ENCODE results near the gene SOS1. TPM values are rescaled to one million over a fixed set of nuclear protein-coding genes. Genes with fewer than 3 reads are reported as not detected.

Gene SOS1
- total and polyA plus RNA-seq, 2 of the 13 experiments (the other 11 are each of a cell fraction or from before 2014, with no cell fraction given): 20.8 to 60.4 TPM

DNA sequence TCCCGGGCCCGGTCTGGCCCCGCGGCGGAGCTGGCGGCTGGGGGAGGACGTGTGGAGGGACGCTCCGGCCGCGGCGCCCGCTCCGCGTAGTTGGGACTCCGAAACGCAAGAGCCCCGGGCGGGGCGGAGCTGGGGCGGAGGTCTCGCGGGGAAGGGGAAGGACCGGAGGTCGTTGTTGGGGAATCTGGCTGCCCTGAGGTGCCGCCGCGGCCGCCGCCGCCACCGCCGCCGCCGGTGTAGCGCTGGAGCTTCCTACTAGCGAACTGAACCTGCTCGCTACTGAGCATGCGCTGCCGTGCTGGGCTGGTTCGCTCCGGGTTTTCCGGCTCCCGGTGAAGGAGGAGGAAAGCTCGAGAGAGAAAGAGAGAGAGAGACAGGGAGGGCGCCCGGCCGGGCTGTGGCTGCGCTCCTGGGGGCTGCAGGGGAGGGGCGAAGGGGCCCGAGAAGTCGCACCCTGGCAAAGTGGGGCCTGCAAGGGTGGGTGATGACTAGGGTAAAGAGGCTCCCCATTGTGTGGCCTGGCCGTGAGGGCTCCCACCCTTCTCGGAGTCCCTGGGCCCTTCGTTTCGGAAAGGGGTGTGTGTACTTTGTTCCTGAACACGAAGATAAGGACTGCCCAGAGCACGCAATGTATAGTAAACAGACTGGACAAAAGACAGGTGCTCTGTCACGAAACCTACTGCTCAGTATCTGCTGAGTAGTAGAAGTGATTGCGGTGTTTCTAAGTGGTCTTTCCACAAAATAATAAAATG lies at the start of gene SOS1 (continued):
- TF ChIP-seq, protein P1, sequence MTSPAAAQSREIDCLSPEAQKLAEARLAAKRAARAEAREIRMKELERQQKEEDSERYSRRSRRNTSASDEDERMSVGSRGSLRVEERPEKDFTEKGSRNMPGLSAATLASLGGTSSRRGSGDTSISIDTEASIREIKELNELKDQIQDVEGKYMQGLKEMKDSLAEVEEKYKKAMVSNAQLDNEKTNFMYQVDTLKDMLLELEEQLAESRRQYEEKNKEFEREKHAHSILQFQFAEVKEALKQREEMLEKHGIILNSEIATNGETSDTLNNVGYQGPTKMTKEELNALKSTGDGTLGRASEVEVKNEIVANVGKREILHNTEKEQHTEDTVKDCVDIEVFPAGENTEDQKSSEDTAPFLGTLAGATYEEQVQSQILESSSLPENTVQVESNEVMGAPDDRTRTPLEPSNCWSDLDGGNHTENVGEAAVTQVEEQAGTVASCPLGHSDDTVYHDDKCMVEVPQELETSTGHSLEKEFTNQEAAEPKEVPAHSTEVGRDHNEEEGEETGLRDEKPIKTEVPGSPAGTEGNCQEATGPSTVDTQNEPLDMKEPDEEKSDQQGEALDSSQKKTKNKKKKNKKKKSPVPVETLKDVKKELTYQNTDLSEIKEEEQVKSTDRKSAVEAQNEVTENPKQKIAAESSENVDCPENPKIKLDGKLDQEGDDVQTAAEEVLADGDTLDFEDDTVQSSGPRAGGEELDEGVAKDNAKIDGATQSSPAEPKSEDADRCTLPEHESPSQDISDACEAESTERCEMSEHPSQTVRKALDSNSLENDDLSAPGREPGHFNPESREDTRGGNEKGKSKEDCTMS (CRISPR knock-in tag; conservative IDR thresholded peaks at IDR 0.05): no peak
- TF ChIP-seq, protein P2, sequence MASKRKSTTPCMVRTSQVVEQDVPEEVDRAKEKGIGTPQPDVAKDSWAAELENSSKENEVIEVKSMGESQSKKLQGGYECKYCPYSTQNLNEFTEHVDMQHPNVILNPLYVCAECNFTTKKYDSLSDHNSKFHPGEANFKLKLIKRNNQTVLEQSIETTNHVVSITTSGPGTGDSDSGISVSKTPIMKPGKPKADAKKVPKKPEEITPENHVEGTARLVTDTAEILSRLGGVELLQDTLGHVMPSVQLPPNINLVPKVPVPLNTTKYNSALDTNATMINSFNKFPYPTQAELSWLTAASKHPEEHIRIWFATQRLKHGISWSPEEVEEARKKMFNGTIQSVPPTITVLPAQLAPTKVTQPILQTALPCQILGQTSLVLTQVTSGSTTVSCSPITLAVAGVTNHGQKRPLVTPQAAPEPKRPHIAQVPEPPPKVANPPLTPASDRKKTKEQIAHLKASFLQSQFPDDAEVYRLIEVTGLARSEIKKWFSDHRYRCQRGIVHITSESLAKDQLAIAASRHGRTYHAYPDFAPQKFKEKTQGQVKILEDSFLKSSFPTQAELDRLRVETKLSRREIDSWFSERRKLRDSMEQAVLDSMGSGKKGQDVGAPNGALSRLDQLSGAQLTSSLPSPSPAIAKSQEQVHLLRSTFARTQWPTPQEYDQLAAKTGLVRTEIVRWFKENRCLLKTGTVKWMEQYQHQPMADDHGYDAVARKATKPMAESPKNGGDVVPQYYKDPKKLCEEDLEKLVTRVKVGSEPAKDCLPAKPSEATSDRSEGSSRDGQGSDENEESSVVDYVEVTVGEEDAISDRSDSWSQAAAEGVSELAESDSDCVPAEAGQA (IDR thresholded peaks at IDR 0.05; ENCODE audit: low read depth): no peak
- TF ChIP-seq, protein P2 (CRISPR knock-in tag; IDR thresholded peaks at IDR 0.05; ENCODE audit: borderline replicate concordance): no peak
- peak; percentile 81 for TF ChIP-seq GATAD1 (CRISPR knock-in tag; IDR thresholded peaks at IDR 0.05)
- TF ChIP-seq ZNF251 (CRISPR knock-in tag; IDR thresholded peaks at IDR 0.05): no peak
- TF ChIP-seq ASH2L (IDR thresholded peaks at IDR 0.05; ENCODE audit: insufficient read length, low read depth, low read length): peak; percentile 97
- peak; percentile 91 for TF ChIP-seq ZNF556 (CRISPR knock-in tag; IDR thresholded peaks at IDR 0.05; ENCODE audit: borderline replicate concordance)
- peak; percentile 73 for TF ChIP-seq SP5 (CRISPR knock-in tag; IDR thresholded peaks at IDR 0.05; ENCODE audit: borderline replicate concordance, low read depth)
- no peak for TF ChIP-seq RBAK (CRISPR knock-in tag; IDR thresholded peaks at IDR 0.05)
- TF ChIP-seq, protein P3, sequence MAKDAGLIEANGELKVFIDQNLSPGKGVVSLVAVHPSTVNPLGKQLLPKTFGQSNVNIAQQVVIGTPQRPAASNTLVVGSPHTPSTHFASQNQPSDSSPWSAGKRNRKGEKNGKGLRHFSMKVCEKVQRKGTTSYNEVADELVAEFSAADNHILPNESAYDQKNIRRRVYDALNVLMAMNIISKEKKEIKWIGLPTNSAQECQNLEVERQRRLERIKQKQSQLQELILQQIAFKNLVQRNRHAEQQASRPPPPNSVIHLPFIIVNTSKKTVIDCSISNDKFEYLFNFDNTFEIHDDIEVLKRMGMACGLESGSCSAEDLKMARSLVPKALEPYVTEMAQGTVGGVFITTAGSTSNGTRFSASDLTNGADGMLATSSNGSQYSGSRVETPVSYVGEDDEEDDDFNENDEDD (CRISPR knock-in tag; IDR thresholded peaks at IDR 0.05; ENCODE audit: borderline replicate concordance): no peak; the same call in 1 of the 2 replicates
- TF ChIP-seq ATF7 (IDR thresholded peaks at IDR 0.05): no peak
- 0 out of 2 replicates have a peak, but pooled peaks have one; percentile 46 for TF ChIP-seq ATF7 (CRISPR knock-in tag; IDR thresholded peaks at IDR 0.05)
- TF ChIP-seq ZNF768 (CRISPR knock-in tag; IDR thresholded peaks at IDR 0.05): peak; percentile 48; the same call in 1 of the 2 replicates
- TF ChIP-seq ZFY (CRISPR knock-in tag; IDR thresholded peaks at IDR 0.05): peak; percentile 85
- TF ChIP-seq, protein P4, sequence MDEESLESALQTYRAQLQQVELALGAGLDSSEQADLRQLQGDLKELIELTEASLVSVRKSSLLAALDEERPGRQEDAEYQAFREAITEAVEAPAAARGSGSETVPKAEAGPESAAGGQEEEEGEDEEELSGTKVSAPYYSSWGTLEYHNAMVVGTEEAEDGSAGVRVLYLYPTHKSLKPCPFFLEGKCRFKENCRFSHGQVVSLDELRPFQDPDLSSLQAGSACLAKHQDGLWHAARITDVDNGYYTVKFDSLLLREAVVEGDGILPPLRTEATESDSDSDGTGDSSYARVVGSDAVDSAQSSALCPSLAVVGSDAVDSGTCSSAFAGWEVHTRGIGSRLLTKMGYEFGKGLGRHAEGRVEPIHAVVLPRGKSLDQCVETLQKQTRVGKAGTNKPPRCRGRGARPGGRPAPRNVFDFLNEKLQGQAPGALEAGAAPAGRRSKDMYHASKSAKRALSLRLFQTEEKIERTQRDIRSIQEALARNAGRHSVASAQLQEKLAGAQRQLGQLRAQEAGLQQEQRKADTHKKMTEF (CRISPR knock-in tag; IDR thresholded peaks at IDR 0.05): peak; percentile 97
- no peak for TF ChIP-seq ZNF562 (CRISPR knock-in tag; IDR thresholded peaks at IDR 0.05; ENCODE audit: borderline replicate concordance)
- TF ChIP-seq SNAPC5 (CRISPR knock-in tag; IDR thresholded peaks at IDR 0.05; ENCODE audit: borderline replicate concordance): no peak

Measured in HepG2 (cell line).